KG1 (cell line): ENCODE data around the gene CLPTM1L.
A peak's percentile ranks its signal among the peaks of the same experiment; 100 is the strongest.
"Not testable (repeated sequence)": the region's sequence is repeated elsewhere in the genome, so short reads cannot be mapped to it uniquely, and the experiment has no call there.

Experiments
- DNase-seq: peaks from one replicate; lab custom pipeline; 2025; lab: John Stamatoyannopoulos, UW

CLPTM1L gene

GRCh38 chr5:1380910-1381309 is 36.0 kb upstream of the CLPTM1L start:
- DNase-seq = no peak

GRCh38 chr5:1380011-1380817 is 35.3 kb upstream of the CLPTM1L start:
- peak; percentile 45 for DNase-seq

- DNase-seq = no peak
Measured at GRCh38 chr5:1378866-1379659, 34.2 kb upstream of the CLPTM1L start.

- DNase-seq = no peak
Measured at GRCh38 chr5:1378096-1378495, 33.2 kb upstream of the CLPTM1L start.

GRCh38 chr5:1376981-1377380 is 32.1 kb upstream of the CLPTM1L start:
- DNase-seq = no peak

- DNase-seq = no peak
Measured at GRCh38 chr5:1375871-1376810, 31.2 kb upstream of the CLPTM1L start.

GRCh38 chr5:1374679-1375055 is 29.8 kb upstream of the CLPTM1L start:
- DNase-seq = no peak

- no peak for DNase-seq
Measured at GRCh38 chr5:1374030-1374678, 29.3 kb upstream of the CLPTM1L start.

GRCh38 chr5:1371972-1372342 is 27.1 kb upstream of the CLPTM1L start:
- DNase-seq = not testable (repeated sequence)

GRCh38 chr5:1371218-1371971 is 26.5 kb upstream of the CLPTM1L start:
- DNase-seq = no peak

- DNase-seq = no peak
Measured at GRCh38 chr5:1370006-1370405, 25.1 kb upstream of the CLPTM1L start.

GRCh38 chr5:1368756-1369155 is 23.9 kb upstream of the CLPTM1L start:
- no peak for DNase-seq

- no peak for DNase-seq
Measured at GRCh38 chr5:1368236-1368635, 23.3 kb upstream of the CLPTM1L start.

- DNase-seq = no peak
Measured at GRCh38 chr5:1367149-1367548, 22.2 kb upstream of the CLPTM1L start.

GRCh38 chr5:1366514-1366913 is 21.6 kb upstream of the CLPTM1L start:
- no peak for DNase-seq

GRCh38 chr5:1364211-1364610 is 19.3 kb upstream of the CLPTM1L start:
- no peak for DNase-seq

- no peak for DNase-seq
Measured at GRCh38 chr5:1363581-1363980, 18.7 kb upstream of the CLPTM1L start.

- no peak for DNase-seq
Measured at GRCh38 chr5:1363160-1363559, 18.3 kb upstream of the CLPTM1L start.

GRCh38 chr5:1362242-1363015 is 17.5 kb upstream of the CLPTM1L start:
- no peak for DNase-seq

GRCh38 chr5:1360861-1361260 is 16.0 kb upstream of the CLPTM1L start:
- no peak for DNase-seq
